Immature natural killer cell (primary cell): ENCODE measurements around the gene NUP62. TPM values are rescaled to one million over a fixed set of nuclear protein-coding genes. Genes with fewer than 3 reads are reported as not detected.

ENCODE experiments used
- DNase-seq, 3 donors: peaks; one replicate each; pipeline ENCODE4 v3.0.0; 2022; ENCODE audit warnings: mixed read lengths in 1 of 3
- H3K27ac Mint-ChIP-seq, 6 donors: one replicate each; pipeline ENCODE4 v1.8.0; 2020; ENCODE audit warnings: mixed read lengths in 6 of 6, mild to moderate bottlenecking in 5 of 6, inconsistent platforms in 4 of 6, moderate library complexity in 3 of 6
- H3K27me3 Mint-ChIP-seq, 3 donors: one replicate each; pipeline ENCODE4 v1.8.0; 2020 to 2021; ENCODE audit warnings: low read depth in 3 of 3, mild to moderate bottlenecking in 3 of 3, mixed read lengths in 3 of 3, moderate library complexity in 3 of 3, inconsistent platforms in 1 of 3
- H3K36me3 Mint-ChIP-seq, 3 donors: one replicate each; pipeline ENCODE4 v1.8.0; 2020; ENCODE audit warnings: mixed read lengths in 3 of 3, inconsistent platforms in 2 of 3, mild to moderate bottlenecking in 2 of 3
- H3K4me1 Mint-ChIP-seq, 2 donors: one replicate each; pipeline ENCODE4 v1.8.0; 2020; ENCODE audit warnings: inconsistent platforms in 2 of 2, mild to moderate bottlenecking in 2 of 2, mixed read lengths in 2 of 2, moderate library complexity in 1 of 2
- H3K4me3 Mint-ChIP-seq, 5 donors: one replicate each; pipeline ENCODE4 v1.8.0; 2020; ENCODE audit warnings: mild to moderate bottlenecking in 5 of 5, mixed read lengths in 5 of 5, inconsistent platforms in 3 of 5, moderate library complexity in 3 of 5
- H3K9me3 Mint-ChIP-seq, 6 donors: one replicate each; pipeline ENCODE4 v1.8.0; 2020; ENCODE audit warnings: mild to moderate bottlenecking in 6 of 6, mixed read lengths in 6 of 6, inconsistent platforms in 4 of 6, moderate library complexity in 3 of 6
- polyA plus RNA-seq, 3 donors: library from polyadenylated mRNA; unstranded; fragments of 300-500 nt; fragmentation: Illumina TruSeq; gene quantifications; one replicate each; pipeline ENCODE4 v1.2.3, GENCODE V29; 2021

Gene NUP62
- polyA plus RNA-seq, 3 donors from 2014 or later = 21.8 to 67.1 (median 34.3) TPM

GRCh38 chr19:49864890-49865289 is 64.4 kb downstream of the NUP62 start:
- peaks cover 39 to 43% of the 10 kb centered on the region in 2 donors for H3K4me1 Mint-ChIP-seq
- no peak for DNase-seq
- H3K27ac Mint-ChIP-seq = no peak overlapping the region
- H3K4me3 Mint-ChIP-seq = peak overlapping the region in 1 of 5 donors; percentile 68
- H3K36me3 Mint-ChIP-seq = peaks cover 0 to 4% (median 4%) of the 10 kb centered on the region in 3 donors
- H3K9me3 Mint-ChIP-seq = no peaks in the 10 kb centered on the region
- H3K27me3 Mint-ChIP-seq = peaks cover 9 to 17% (median 11%) of the 10 kb centered on the region in 3 donors

- Mint-ChIP-seq H3K27ac (peak overlapping the region in 1 of 6 donors; percentile 34), H3K4me1 (peaks cover 39 to 43% of the 10 kb centered on the region in 2 donors), H3K9me3 (no peaks in the 10 kb centered on the region), H3K27me3 (peaks cover 9 to 17% (median 13%) of the 10 kb centered on the region in 3 donors), H3K4me3 (peak overlapping the region in 1 of 5 donors; percentile 21), H3K36me3 (peaks cover 0 to 4% (median 4%) of the 10 kb centered on the region in 3 donors)
- DNase-seq = no peak
Observed at GRCh38 chr19:49863935-49864320, 65.4 kb downstream of the NUP62 start.

- H3K9me3 Mint-ChIP-seq = no peaks in the 10 kb centered on the region
- peaks cover 9 to 17% (median 13%) of the 10 kb centered on the region in 3 donors for H3K27me3 Mint-ChIP-seq
- no peak for DNase-seq
- no peak overlapping the region for H3K27ac Mint-ChIP-seq
- H3K4me3 Mint-ChIP-seq = no peak overlapping the region
- H3K36me3 Mint-ChIP-seq = peaks cover 0 to 4% (median 4%) of the 10 kb centered on the region in 3 donors
- H3K4me1 Mint-ChIP-seq = peaks cover 35 to 40% of the 10 kb centered on the region in 2 donors
Observed at GRCh38 chr19:49863254-49863934, 65.9 kb downstream of the NUP62 start.

- no peak overlapping the region for H3K4me3 Mint-ChIP-seq
- H3K36me3 Mint-ChIP-seq = peaks cover 0 to 4% (median 4%) of the 10 kb centered on the region in 3 donors
- DNase-seq = no peak
- H3K4me1 Mint-ChIP-seq = peaks cover 27 to 32% of the 10 kb centered on the region in 2 donors
- no peak overlapping the region for H3K27ac Mint-ChIP-seq
- H3K27me3 Mint-ChIP-seq = peaks cover 6 to 12% (median 8%) of the 10 kb centered on the region in 3 donors
- H3K9me3 Mint-ChIP-seq = no peaks in the 10 kb centered on the region
Observed at GRCh38 chr19:49862391-49863253, 66.7 kb downstream of the NUP62 start.

GRCh38 chr19:49861541-49862378 is 67.5 kb downstream of the NUP62 start:
- Mint-ChIP-seq H3K9me3 (no peaks in the 10 kb centered on the region), H3K36me3 (peaks cover 0 to 4% (median 4%) of the 10 kb centered on the region in 3 donors), H3K4me3 (no peak overlapping the region), H3K27me3 (peaks cover 3 to 7% (median 4%) of the 10 kb centered on the region in 3 donors), H3K4me1 (peaks cover 21 to 24% of the 10 kb centered on the region in 2 donors), H3K27ac (peak overlapping the region in 1 of 6 donors; percentile 48)
- DNase-seq = no peak

GRCh38 chr19:49861107-49861506 is 68.2 kb downstream of the NUP62 start:
- Mint-ChIP-seq H3K4me1 (peaks cover 14 to 17% of the 10 kb centered on the region in 2 donors), H3K27me3 (peaks cover 3 to 6% (median 4%) of the 10 kb centered on the region in 3 donors), H3K36me3 (peaks cover 0 to 4% (median 4%) of the 10 kb centered on the region in 3 donors), H3K4me3 (no peak overlapping the region), H3K9me3 (no peaks in the 10 kb centered on the region), H3K27ac (peak overlapping the region in 2 of 6 donors; percentile 7 to 45)
- DNase-seq = no peak

- DNase-seq = no peak
- H3K27me3 Mint-ChIP-seq = peaks cover 3 to 6% (median 4%) of the 10 kb centered on the region in 3 donors
- no peak overlapping the region for H3K4me3 Mint-ChIP-seq
- H3K4me1 Mint-ChIP-seq = peaks cover 11 to 12% of the 10 kb centered on the region in 2 donors
- peak overlapping the region in 1 of 6 donors; percentile 7 for H3K27ac Mint-ChIP-seq
- H3K36me3 Mint-ChIP-seq = peaks cover 0 to 4% (median 4%) of the 10 kb centered on the region in 3 donors
- H3K9me3 Mint-ChIP-seq = no peaks in the 10 kb centered on the region
Observed at GRCh38 chr19:49860336-49861102, 68.8 kb downstream of the NUP62 start.

GRCh38 chr19:49859682-49860335 is 69.5 kb downstream of the NUP62 start:
- Mint-ChIP-seq H3K27me3 (peaks cover 3 to 5% (median 4%) of the 10 kb centered on the region in 3 donors), H3K4me3 (no peak overlapping the region), H3K4me1 (peaks cover 5 to 9% of the 10 kb centered on the region in 2 donors), H3K27ac (no peak overlapping the region), H3K36me3 (peaks cover 0 to 4% (median 4%) of the 10 kb centered on the region in 3 donors), H3K9me3 (no peaks in the 10 kb centered on the region)
- no peak for DNase-seq

GRCh38 chr19:49858088-49858985 is 71.0 kb downstream of the NUP62 start:
- Mint-ChIP-seq H3K4me1 (peaks cover 5 to 11% of the 10 kb centered on the region in 2 donors), H3K9me3 (no peaks in the 10 kb centered on the region), H3K27ac (no peak overlapping the region), H3K36me3 (peaks cover 0 to 3% (median 2%) of the 10 kb centered on the region in 3 donors), H3K4me3 (no peak overlapping the region), H3K27me3 (peaks cover 3 to 5% (median 4%) of the 10 kb centered on the region in 3 donors)
- DNase-seq = no peak

GRCh38 chr19:49857838-49858087 is 71.5 kb downstream of the NUP62 start:
- Mint-ChIP-seq H3K4me3 (no peak overlapping the region), H3K27ac (no peak overlapping the region), H3K27me3 (peaks cover 1 to 4% (median 3%) of the 10 kb centered on the region in 3 donors), H3K9me3 (no peaks in the 10 kb centered on the region), H3K36me3 (no peaks in the 10 kb centered on the region), H3K4me1 (peaks cover 7 to 11% of the 10 kb centered on the region in 2 donors)
- no peak for DNase-seq

- H3K27ac Mint-ChIP-seq = no peak overlapping the region
- H3K4me1 Mint-ChIP-seq = peaks cover 13 to 16% of the 10 kb centered on the region in 2 donors
- no peak for DNase-seq
- H3K4me3 Mint-ChIP-seq = no peak overlapping the region
- H3K36me3 Mint-ChIP-seq = no peaks in the 10 kb centered on the region
- peaks cover 2 to 4% (median 3%) of the 10 kb centered on the region in 3 donors for H3K27me3 Mint-ChIP-seq
- no peaks in the 10 kb centered on the region for H3K9me3 Mint-ChIP-seq
Observed at GRCh38 chr19:49857061-49857837, 72.1 kb downstream of the NUP62 start.
